Loucy (cell line): Measurements from ENCODE around the gene FTCD.

Source experiments
- H2AFZ ChIP-seq: fragments of 200-600 bp; sonication (generic); 2 replicates; pipeline ENCODE4 v1.6.0; 2016; ENCODE audit warnings: antibody characterized with exemption, mild to moderate bottlenecking, low read length, moderate library complexity
- H3F3A ChIP-seq: fragments of 200-600 bp; 2 replicates; pipeline ENCODE4 v1.6.0; 2016; ENCODE audit warnings: antibody characterized with exemption, low read depth, mild to moderate bottlenecking
- H3K27me3 ChIP-seq: fragments of 200-600 bp; sonication (generic); 2 replicates; pipeline ENCODE4 v1.6.1; 2014; ENCODE audit warnings: low read length, mild to moderate bottlenecking; ENCODE audit not compliant: insufficient read depth, poor library complexity, severe bottlenecking
- H3K36me3 ChIP-seq: fragments of 200-600 bp; sonication (generic); 2 replicates; pipeline ENCODE4 v1.6.1; 2016; ENCODE audit warnings: low read length; ENCODE audit not compliant: insufficient read depth
- H3K4me1 ChIP-seq: fragments of 200-600 bp; sonication (generic); 2 replicates; pipeline ENCODE4 v1.5.1; 2014; ENCODE audit warnings: low read length, mild to moderate bottlenecking; ENCODE audit not compliant: insufficient read depth, poor library complexity, severe bottlenecking
- H3K4me2 ChIP-seq: fragments of 200-600 bp; sonication (generic); 2 replicates; pipeline ENCODE4 v1.6.0; 2014; ENCODE audit warnings: antibody characterized with exemption, low read length, low read depth, mild to moderate bottlenecking; ENCODE audit not compliant: poor library complexity, severe bottlenecking
- H3K4me3 ChIP-seq: fragments of 200-600 bp; sonication (generic); 2 replicates; pipeline ENCODE4 v1.5.1; 2014; ENCODE audit warnings: low read length, mild to moderate bottlenecking, mixed read lengths; ENCODE audit not compliant: poor library complexity, severe bottlenecking
- H3K79me2 ChIP-seq: fragments of 200-600 bp; sonication (generic); 2 replicates; pipeline ENCODE4 v1.6.1; 2014; ENCODE audit warnings: low read length; ENCODE audit not compliant: insufficient read depth
- H3K9ac ChIP-seq: fragments of 200-600 bp; sonication (generic); 2 replicates; pipeline ENCODE4 v1.6.0; 2014; ENCODE audit warnings: mild to moderate bottlenecking, low read depth, low read length, moderate library complexity; ENCODE audit not compliant: poor library complexity, severe bottlenecking
- H3K9me2 ChIP-seq: fragments of 200-600 bp; sonication (generic); replicated peaks from 2 replicates; pipeline ENCODE4 v1.6.1; 2016; ENCODE audit warnings: low read depth, low read length, mixed read lengths
- H3K9me3 ChIP-seq: fragments of 200-600 bp; sonication (generic); 2 replicates; pipeline ENCODE4 v1.6.1; 2014; ENCODE audit warnings: mild to moderate bottlenecking, antibody characterized with exemption, low read length, low read depth; ENCODE audit not compliant: insufficient read depth
- H4K20me1 ChIP-seq: fragments of 200-600 bp; sonication (generic); 2 replicates; pipeline ENCODE4 v1.6.0; 2014; ENCODE audit warnings: antibody characterized with exemption, low read length, mild to moderate bottlenecking; ENCODE audit not compliant: insufficient read depth, poor library complexity, severe bottlenecking
- EZH2phosphoT487 ChIP-seq: fragments of 200-600 bp; IDR thresholded peaks from 2 replicates; pipeline ENCODE4 v1.6.1; 2018; ENCODE audit warnings: antibody characterized with exemption, mild to moderate bottlenecking, moderate library complexity, borderline replicate concordance
- TF ChIP-seq, protein P1 (sequence below): fragments of 200-600 bp; sonication (generic); conservative IDR thresholded peaks from 2 replicates; pipeline ENCODE4 v1.5.1; 2014; ENCODE audit warnings: mild to moderate bottlenecking, antibody characterized with exemption, low read length

Gene FTCD

DNA sequence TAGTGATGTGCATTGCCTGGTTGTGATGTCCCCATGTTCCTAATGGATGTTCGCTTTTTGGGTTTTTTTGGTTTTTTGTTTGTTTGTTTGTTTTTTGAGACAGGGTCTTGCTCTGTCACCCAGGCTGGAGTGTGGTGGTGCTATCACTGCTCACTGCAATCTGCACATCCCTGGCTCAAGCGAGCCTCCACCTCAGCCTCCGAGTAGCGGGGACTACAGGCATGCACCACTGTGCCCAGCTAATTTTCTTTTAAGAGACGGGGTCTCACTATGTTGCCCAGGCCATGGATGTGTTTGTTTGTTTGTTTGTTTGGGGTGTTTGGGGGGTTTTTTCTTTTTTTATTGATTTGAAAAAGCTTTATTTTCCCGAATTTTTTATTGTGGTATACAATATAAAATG, 55.4 kb downstream of the FTCD start:
- no peak overlapping the region for H2AFZ ChIP-seq
- no peaks in the 10 kb centered on the region for H3K36me3 ChIP-seq
- TF ChIP-seq EZH2phosphoT487 = no peak
- H3K79me2 ChIP-seq = no peaks in the 10 kb centered on the region
- no peak overlapping the region for H3K4me2 ChIP-seq
- no peaks in the 10 kb centered on the region for H3K9me2 ChIP-seq
- H4K20me1 ChIP-seq = no peaks in the 10 kb centered on the region
- no peaks in the 10 kb centered on the region for H3K27me3 ChIP-seq
- H3F3A ChIP-seq = no peaks in the 10 kb centered on the region
- H3K9me3 ChIP-seq = peaks cover 26% of the 10 kb centered on the region; the same call in 1 of the 2 replicates
- H3K4me1 ChIP-seq = no peaks in the 10 kb centered on the region
- H3K9ac ChIP-seq = no peak overlapping the region
- H3K4me3 ChIP-seq = no peak overlapping the region

DNA sequence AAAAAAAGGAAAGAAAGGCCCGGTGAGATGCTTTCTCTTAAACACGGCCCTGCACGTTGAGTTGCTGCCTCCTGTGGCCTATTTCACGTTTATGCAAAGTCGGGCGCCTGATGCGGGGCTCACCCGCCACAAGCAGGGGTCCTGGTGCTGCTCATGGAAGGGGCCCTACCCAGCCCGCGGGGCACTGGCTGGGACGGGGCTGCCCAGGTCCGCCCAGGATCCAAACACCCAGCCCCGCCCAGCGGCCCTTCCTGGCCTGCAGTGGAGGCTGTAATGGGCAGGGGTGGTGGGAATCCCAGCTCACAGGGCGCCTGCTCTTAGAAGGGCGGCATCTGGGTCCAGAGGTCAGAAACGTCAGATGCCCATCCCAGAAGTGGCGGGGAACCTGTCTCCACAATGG, 55.9 kb downstream of the FTCD start:
- no peaks in the 10 kb centered on the region for H4K20me1 ChIP-seq
- no peaks in the 10 kb centered on the region for H3K9me2 ChIP-seq
- no peaks in the 10 kb centered on the region for H3K79me2 ChIP-seq
- H3K36me3 ChIP-seq = no peaks in the 10 kb centered on the region
- no peaks in the 10 kb centered on the region for H3K4me1 ChIP-seq
- H3K9me3 ChIP-seq = peaks cover 28% of the 10 kb centered on the region; the same call in 1 of the 2 replicates
- no peak overlapping the region for H3K9ac ChIP-seq
- H3F3A ChIP-seq = no peaks in the 10 kb centered on the region
- no peak overlapping the region for H2AFZ ChIP-seq
- H3K27me3 ChIP-seq = no peaks in the 10 kb centered on the region
- no peak for TF ChIP-seq EZH2phosphoT487
- TF ChIP-seq, protein P1, sequence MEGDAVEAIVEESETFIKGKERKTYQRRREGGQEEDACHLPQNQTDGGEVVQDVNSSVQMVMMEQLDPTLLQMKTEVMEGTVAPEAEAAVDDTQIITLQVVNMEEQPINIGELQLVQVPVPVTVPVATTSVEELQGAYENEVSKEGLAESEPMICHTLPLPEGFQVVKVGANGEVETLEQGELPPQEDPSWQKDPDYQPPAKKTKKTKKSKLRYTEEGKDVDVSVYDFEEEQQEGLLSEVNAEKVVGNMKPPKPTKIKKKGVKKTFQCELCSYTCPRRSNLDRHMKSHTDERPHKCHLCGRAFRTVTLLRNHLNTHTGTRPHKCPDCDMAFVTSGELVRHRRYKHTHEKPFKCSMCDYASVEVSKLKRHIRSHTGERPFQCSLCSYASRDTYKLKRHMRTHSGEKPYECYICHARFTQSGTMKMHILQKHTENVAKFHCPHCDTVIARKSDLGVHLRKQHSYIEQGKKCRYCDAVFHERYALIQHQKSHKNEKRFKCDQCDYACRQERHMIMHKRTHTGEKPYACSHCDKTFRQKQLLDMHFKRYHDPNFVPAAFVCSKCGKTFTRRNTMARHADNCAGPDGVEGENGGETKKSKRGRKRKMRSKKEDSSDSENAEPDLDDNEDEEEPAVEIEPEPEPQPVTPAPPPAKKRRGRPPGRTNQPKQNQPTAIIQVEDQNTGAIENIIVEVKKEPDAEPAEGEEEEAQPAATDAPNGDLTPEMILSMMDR = no peak
- H3K4me2 ChIP-seq = no peak overlapping the region
- no peak overlapping the region for H3K4me3 ChIP-seq

DNA sequence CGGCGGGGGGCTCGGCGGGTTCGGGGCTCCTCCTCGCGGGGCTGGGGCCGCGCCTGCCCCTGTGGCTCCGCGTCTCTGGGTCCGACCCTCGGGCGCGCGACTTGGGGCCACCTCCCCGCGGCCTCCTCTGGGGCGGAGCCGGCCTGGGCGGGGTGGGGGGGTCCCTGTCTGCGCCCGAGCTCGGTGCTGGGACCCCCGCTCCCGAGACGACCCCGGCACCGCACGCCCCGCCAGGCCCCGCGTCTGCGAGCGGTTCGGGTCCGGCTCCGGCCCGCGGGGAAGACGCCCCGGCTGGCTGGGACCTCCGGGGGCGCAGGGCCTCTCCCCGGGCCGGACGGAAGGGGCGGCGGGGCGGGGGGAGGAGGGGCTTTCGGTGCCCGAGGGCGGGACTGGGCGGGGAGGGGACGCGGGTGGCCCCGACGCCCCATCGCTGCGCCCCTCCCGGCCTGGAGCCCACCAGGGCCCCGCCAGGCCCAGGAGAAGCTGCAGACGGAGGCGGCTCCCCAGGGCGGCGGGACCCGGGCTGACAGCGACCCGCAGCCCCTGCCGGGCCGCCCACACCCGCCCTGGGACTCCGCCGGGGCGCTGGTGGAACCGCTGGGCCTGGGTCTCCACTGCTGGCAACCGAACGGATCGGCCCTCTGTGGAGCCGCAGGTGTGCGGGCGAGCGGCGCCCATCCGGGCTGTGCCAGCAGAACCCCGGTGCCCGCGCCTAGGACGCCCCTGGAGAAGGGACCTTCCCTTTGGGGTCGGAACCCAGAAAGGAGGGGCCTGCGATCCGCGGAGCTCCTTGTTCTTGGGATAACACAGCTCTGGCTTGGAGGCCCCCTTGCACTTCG, 56.9 kb downstream of the FTCD start:
- no peaks in the 10 kb centered on the region for H3K9me2 ChIP-seq
- no peaks in the 10 kb centered on the region for H3K79me2 ChIP-seq
- H2AFZ ChIP-seq = no peak overlapping the region
- no peaks in the 10 kb centered on the region for H3K36me3 ChIP-seq
- no peaks in the 10 kb centered on the region for H3K4me1 ChIP-seq
- H3K27me3 ChIP-seq = no peaks in the 10 kb centered on the region
- no peak overlapping the region for H3K4me3 ChIP-seq
- no peaks in the 10 kb centered on the region for H4K20me1 ChIP-seq
- no peaks in the 10 kb centered on the region for H3F3A ChIP-seq
- no peak overlapping the region for H3K4me2 ChIP-seq
- no peak for TF ChIP-seq EZH2phosphoT487
- TF ChIP-seq, protein P1 = no peak
- peaks cover 28% of the 10 kb centered on the region; the same call in 1 of the 2 replicates for H3K9me3 ChIP-seq
- H3K9ac ChIP-seq = no peak overlapping the region
